Panc1 (cell line): ENCODE data around the gene JADE3. TPM values are rescaled to one million over a fixed set of nuclear protein-coding genes. Genes with fewer than 3 reads are reported as not detected.
"Not testable (repeated sequence)": the region's sequence is repeated elsewhere in the genome, so short reads cannot be mapped to it uniquely, and the experiment has no call there.

Experiments used
- ATAC-seq: fragments of 200-7000 bp; cut with Tn5 transposase; 2 replicates; pipeline ENCODE4 v1.9.1; 2020; ENCODE audit warnings: mild to moderate bottlenecking, moderate library complexity
- BruUV-seq: library from RNA; stranded (reverse); fragments of 400-500 nt; replicated peaks from 2 replicates; lab custom pipeline; 2021; lab: Mats Ljungman, UMichigan
- CTCF ChIA-PET: fragments of 300-600 bp; sonication (Branson Sonifier 250); formaldehyde crosslinking; loops from one replicate; lab custom pipeline; 2022; ENCODE audit warnings: antibody characterized with exemption; lab: Charles Lee
- POLR2A ChIA-PET: fragments of 300-600 bp; sonication (Branson Sonifier 250); formaldehyde crosslinking; loops from one replicate; lab custom pipeline; 2022; ENCODE audit warnings: antibody characterized with exemption; lab: Charles Lee
- DNase-seq: peaks from one replicate; pipeline ENCODE4 v3.0.0-alpha.2; 2010; ENCODE audit warnings: low read depth, low spot score
- H3K27ac ChIP-seq: 2 replicates; pipeline ENCODE4 v1.5.1; 2011; ENCODE audit warnings: mild to moderate bottlenecking, low read length, inconsistent platforms
- H3K27me3 ChIP-seq: fragments of 200-500 bp; sonication (Bioruptor generic); 2 replicates; pipeline ENCODE4 v1.6.0; 2014; ENCODE audit warnings: low read length, inconsistent platforms; ENCODE audit not compliant: control insufficient read depth, insufficient read depth
- H3K36me3 ChIP-seq: fragments of 200-500 bp; sonication (Bioruptor generic); 2 replicates; pipeline ENCODE4 v1.5.1; 2014; ENCODE audit warnings: inconsistent platforms, mild to moderate bottlenecking, low read length, moderate library complexity; ENCODE audit not compliant: control insufficient read depth, insufficient read depth
- H3K4me1 ChIP-seq: 2 replicates; pipeline ENCODE4 v1.5.1; 2011; ENCODE audit warnings: inconsistent platforms, mild to moderate bottlenecking, low read length, moderate library complexity; ENCODE audit not compliant: control insufficient read depth, insufficient read depth
- H3K4me3 ChIP-seq, 2 experiments: 2 replicates each; pipeline ENCODE4 v1.5.1; 2011 to 2012; ENCODE audit warnings: low read depth in 2 of 2, low read length in 2 of 2, mild to moderate bottlenecking in 2 of 2, inconsistent platforms in 1 of 2, moderate library complexity in 1 of 2
- H3K9me3 ChIP-seq: fragments of 200-500 bp; sonication (Bioruptor generic); 2 replicates; pipeline ENCODE4 v1.5.1; 2014; ENCODE audit warnings: low read depth, mild to moderate bottlenecking, inconsistent platforms, low read length, moderate library complexity; ENCODE audit not compliant: control insufficient read depth, insufficient read depth
- POLR2AphosphoS5 ChIP-seq: IDR thresholded peaks from 2 replicates; pipeline ENCODE4 v1.6.1; 2012; ENCODE audit warnings: mild to moderate bottlenecking, low read depth, low read length, moderate library complexity
- SIN3A ChIP-seq: IDR thresholded peaks from 2 replicates; pipeline ENCODE4 v1.6.1; 2012; ENCODE audit warnings: low read depth, mild to moderate bottlenecking, low read length, moderate library complexity, borderline replicate concordance; ENCODE audit not compliant: insufficient read depth
- TCF7L2 ChIP-seq: IDR thresholded peaks from 2 replicates; pipeline ENCODE4 v1.6.1; 2011; ENCODE audit warnings: mild to moderate bottlenecking, low read depth, low read length, inconsistent platforms
- in situ Hi-C: cut with HindIII; loops from 2 replicates; pipeline ENCODE4 v1.10.0; 2016; ENCODE audit warnings: low sequenced_read_pairs, low pct_unique_long_range_greater_than_20kb
- intact Hi-C: fragments of 100-400 bp; cut with micrococcal nuclease; formaldehyde crosslinking; loops from one replicate; pipeline ENCODE4 v1.10.0; 2022; ENCODE audit not compliant: unreplicated experiment
- total RNA-seq: library from RNA; stranded (reverse); gene quantifications from one replicate; pipeline ENCODE4 v1.2.1, GENCODE V29; 2021; ENCODE audit not compliant: unreplicated experiment
- TF ChIP-seq, protein P1 (sequence below): fragments of 450-650 bp; IDR thresholded peaks from 2 replicates; pipeline ENCODE4 v1.5.1; 2017; ENCODE audit warnings: mild to moderate bottlenecking
- TF ChIP-seq, protein P2 (sequence below), 2 experiments: IDR thresholded peaks; 2 replicates each; pipeline ENCODE4 v1.6.1; 2011 to 2012; ENCODE audit warnings: low read depth in 2 of 2, control low read depth in 1 of 2, low read length in 1 of 2, mild to moderate bottlenecking in 1 of 2, moderate library complexity in 1 of 2; ENCODE audit not compliant: insufficient read depth in 1 of 2

JADE3 gene
- total RNA-seq, 1 experiment from 2014 or later = 22.2 TPM

DNA sequence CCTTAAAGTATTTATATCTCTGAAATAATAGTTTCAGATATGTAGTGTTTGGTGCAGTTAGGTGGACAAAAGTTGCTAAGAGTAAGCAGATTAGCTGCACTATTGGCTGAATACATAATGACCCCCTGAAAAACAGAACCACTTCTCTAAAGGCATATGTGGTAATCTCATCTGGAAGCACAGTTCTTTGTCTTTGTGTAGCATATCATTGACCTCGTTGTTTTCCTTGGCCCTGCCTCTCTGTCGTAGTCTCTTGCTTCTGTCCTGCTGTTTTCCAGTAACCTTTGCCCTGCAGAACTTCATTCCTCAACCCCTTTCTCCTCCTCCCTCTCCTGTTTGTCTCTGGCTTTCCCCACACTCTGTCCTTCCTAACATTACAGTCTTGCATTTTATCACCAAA lies 41.4 kb downstream of the JADE3 start:
- no peak overlapping the region; a peak in 1 of 4 replicates for H3K4me3 ChIP-seq
- H3K27me3 ChIP-seq = no peaks in the 10 kb centered on the region
- H3K4me1 ChIP-seq = peaks cover 12% of the 10 kb centered on the region
- H3K27ac ChIP-seq = peak overlapping the region; percentile 48; the same call in 1 of the 2 replicates
- DNase-seq (no peak), ATAC-seq (peak; percentile 70)
- intact Hi-C loops (no loop called here), in situ Hi-C loops (no loop called here)
- TF ChIP-seq TCF7L2 (no peak), POLR2AphosphoS5 (no peak), SIN3A (no peak)
- TF ChIP-seq, protein P1, sequence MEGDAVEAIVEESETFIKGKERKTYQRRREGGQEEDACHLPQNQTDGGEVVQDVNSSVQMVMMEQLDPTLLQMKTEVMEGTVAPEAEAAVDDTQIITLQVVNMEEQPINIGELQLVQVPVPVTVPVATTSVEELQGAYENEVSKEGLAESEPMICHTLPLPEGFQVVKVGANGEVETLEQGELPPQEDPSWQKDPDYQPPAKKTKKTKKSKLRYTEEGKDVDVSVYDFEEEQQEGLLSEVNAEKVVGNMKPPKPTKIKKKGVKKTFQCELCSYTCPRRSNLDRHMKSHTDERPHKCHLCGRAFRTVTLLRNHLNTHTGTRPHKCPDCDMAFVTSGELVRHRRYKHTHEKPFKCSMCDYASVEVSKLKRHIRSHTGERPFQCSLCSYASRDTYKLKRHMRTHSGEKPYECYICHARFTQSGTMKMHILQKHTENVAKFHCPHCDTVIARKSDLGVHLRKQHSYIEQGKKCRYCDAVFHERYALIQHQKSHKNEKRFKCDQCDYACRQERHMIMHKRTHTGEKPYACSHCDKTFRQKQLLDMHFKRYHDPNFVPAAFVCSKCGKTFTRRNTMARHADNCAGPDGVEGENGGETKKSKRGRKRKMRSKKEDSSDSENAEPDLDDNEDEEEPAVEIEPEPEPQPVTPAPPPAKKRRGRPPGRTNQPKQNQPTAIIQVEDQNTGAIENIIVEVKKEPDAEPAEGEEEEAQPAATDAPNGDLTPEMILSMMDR = no peak
- TF ChIP-seq, protein P2, sequence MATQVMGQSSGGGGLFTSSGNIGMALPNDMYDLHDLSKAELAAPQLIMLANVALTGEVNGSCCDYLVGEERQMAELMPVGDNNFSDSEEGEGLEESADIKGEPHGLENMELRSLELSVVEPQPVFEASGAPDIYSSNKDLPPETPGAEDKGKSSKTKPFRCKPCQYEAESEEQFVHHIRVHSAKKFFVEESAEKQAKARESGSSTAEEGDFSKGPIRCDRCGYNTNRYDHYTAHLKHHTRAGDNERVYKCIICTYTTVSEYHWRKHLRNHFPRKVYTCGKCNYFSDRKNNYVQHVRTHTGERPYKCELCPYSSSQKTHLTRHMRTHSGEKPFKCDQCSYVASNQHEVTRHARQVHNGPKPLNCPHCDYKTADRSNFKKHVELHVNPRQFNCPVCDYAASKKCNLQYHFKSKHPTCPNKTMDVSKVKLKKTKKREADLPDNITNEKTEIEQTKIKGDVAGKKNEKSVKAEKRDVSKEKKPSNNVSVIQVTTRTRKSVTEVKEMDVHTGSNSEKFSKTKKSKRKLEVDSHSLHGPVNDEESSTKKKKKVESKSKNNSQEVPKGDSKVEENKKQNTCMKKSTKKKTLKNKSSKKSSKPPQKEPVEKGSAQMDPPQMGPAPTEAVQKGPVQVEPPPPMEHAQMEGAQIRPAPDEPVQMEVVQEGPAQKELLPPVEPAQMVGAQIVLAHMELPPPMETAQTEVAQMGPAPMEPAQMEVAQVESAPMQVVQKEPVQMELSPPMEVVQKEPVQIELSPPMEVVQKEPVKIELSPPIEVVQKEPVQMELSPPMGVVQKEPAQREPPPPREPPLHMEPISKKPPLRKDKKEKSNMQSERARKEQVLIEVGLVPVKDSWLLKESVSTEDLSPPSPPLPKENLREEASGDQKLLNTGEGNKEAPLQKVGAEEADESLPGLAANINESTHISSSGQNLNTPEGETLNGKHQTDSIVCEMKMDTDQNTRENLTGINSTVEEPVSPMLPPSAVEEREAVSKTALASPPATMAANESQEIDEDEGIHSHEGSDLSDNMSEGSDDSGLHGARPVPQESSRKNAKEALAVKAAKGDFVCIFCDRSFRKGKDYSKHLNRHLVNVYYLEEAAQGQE (IDR thresholded peaks at IDR 0.05; ENCODE audit: insufficient read depth in 1 of 2, low read depth in 2 of 2, low read length in 1 of 2) = no peak
- POLR2A ChIA-PET = no interaction called here
- CTCF ChIA-PET = no interaction called here
- H3K9me3 ChIP-seq = no peaks in the 10 kb centered on the region
- H3K36me3 ChIP-seq = no peaks in the 10 kb centered on the region
- BruUV-seq = no TSS peak

DNA sequence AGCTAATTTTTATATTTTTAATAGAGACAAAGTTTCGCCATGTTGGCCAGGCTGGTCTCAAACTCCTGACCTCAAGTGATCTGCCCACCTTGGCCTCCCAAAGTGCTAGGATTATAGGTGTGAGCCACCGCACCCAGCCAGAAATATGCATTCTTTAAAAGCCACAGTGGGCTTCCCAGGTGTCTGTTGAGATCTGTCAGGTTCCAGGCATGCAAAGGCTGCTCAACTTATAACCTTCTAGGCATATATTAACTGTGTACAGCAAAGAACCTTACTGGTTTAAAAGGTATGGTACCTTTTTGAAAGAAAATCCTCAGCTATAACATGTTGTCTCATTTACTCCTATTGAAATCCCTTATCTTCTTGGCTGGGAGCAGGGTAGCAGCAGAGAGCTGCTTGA lies 42.5 kb downstream of the JADE3 start:
- POLR2A ChIA-PET = no interaction called here
- Histone ChIP-seq H3K27ac (no peak overlapping the region), H3K4me3 (no peak overlapping the region), H3K9me3 (no peaks in the 10 kb centered on the region), H3K27me3 (no peaks in the 10 kb centered on the region), H3K4me1 (peaks cover 12% of the 10 kb centered on the region), H3K36me3 (no peaks in the 10 kb centered on the region)
- no TSS peak for BruUV-seq
- TF ChIP-seq, protein P1 = no peak
- TF ChIP-seq TCF7L2 (no peak), SIN3A (no peak), POLR2AphosphoS5 (no peak)
- TF ChIP-seq, protein P2 (IDR thresholded peaks at IDR 0.05; ENCODE audit: insufficient read depth in 1 of 2, low read depth in 2 of 2, low read length in 1 of 2) = no peak
- intact Hi-C loops (no loop called here), in situ Hi-C loops (no loop called here)
- DNase-seq = no peak
- CTCF ChIA-PET = interaction anchor here (0.6 kb wide), 1 partner anchor 107 kb away, joined by 3 read pairs; no protein-coding TSS in a partner anchor
- ATAC-seq = no peak

DNA sequence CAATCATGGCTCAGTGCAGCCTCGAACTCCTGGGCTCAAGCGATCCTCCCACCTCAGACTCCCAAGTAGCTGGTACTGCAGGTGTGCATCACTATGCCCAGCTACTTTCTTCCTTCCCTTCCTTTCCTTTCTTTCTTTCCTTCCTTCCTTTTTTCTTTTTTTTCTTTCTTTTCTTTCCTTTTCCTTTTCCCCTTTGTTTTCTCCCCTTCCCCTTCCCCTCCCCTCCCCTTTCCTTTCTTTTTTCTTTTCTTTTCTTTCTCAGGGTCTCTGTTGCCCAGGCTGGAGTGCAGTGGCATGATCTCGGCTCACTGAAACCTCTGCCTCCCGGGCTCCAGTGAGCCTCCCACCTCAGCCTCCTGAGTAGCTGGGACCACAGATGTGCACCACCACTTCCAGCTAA lies 44.4 kb downstream of the JADE3 start:
- H3K36me3 ChIP-seq, CTCF ChIA-PET, DNase-seq, ATAC-seq, H3K27me3 ChIP-seq, H3K9me3 ChIP-seq, H3K4me3 ChIP-seq, intact Hi-C loops, BruUV-seq, in situ Hi-C loops, POLR2A ChIA-PET, H3K27ac ChIP-seq: not testable (repeated sequence)
- H3K4me1 ChIP-seq = peaks cover 14% of the 10 kb centered on the region
